ENCODE measurements around the gene MEPE. TPM values are rescaled to one million over a fixed set of nuclear protein-coding genes. Genes with fewer than 3 reads are reported as not detected.

MEPE gene
- total RNA-seq, 1 experiment from 2014 or later: not detected

- no peaks in the 10 kb centered on the region for H3K9me3 ChIP-seq (ENCODE audit: control insufficient read depth in 1 of 2, insufficient read depth in 1 of 2, low read depth in 1 of 2, low read length in 2 of 2)
- H3K9ac ChIP-seq (ENCODE audit: low read length): no peak overlapping the region
- TF ChIP-seq EZH2 (IDR thresholded peaks at IDR 0.05): no peak
- TF ChIP-seq ATF3 (IDR thresholded peaks at IDR 0.05): no peak
- TF ChIP-seq EGR1 (IDR thresholded peaks at IDR 0.05; ENCODE audit: low read depth): no peak
- no peak for TF ChIP-seq SRF (IDR thresholded peaks at IDR 0.05; ENCODE audit: low read depth)
- TF ChIP-seq RAD21 (IDR thresholded peaks at IDR 0.05; ENCODE audit: low read depth): peak; percentile 78
- TF ChIP-seq CEBPB (IDR thresholded peaks at IDR 0.05; ENCODE audit: low read depth): no peak
- no peak for TF ChIP-seq ZFX (IDR thresholded peaks at IDR 0.05)
- TF ChIP-seq SP1 (IDR thresholded peaks at IDR 0.05; ENCODE audit: low read depth): no peak
- no peak for TF ChIP-seq ELF1 (IDR thresholded peaks at IDR 0.05; ENCODE audit: borderline replicate concordance, low read depth)
- no peak for TF ChIP-seq TCF7L2 (IDR thresholded peaks at IDR 0.05; ENCODE audit: borderline replicate concordance, extremely low read depth, insufficient read depth, insufficient read length)
- TF ChIP-seq POLR2AphosphoS5 (IDR thresholded peaks at IDR 0.05; ENCODE audit: low read depth, low read length): no peak
- no peak for TF ChIP-seq MAX (IDR thresholded peaks at IDR 0.05)
- TF ChIP-seq CTCF (IDR thresholded peaks at IDR 0.05 in 2 of 3, conservative IDR thresholded peaks at IDR 0.05 in 1 of 3; ENCODE audit: borderline replicate concordance in 1 of 3, insufficient read depth in 1 of 3, low read depth in 2 of 3, low read length in 2 of 3): peak; percentile 42 to 73 (median 64)
- H2AFZ ChIP-seq (ENCODE audit: low read depth, low read length, poor library complexity, severe bottlenecking): peak overlapping the region; percentile 84
- H3K4me2 ChIP-seq (ENCODE audit: low read length): peak overlapping the region; percentile 6; the same call in 1 of the 2 replicates
- H3K4me1 ChIP-seq (ENCODE audit: control insufficient read depth in 1 of 2, insufficient read depth in 2 of 2, low read length in 2 of 2): peaks cover 0 to 6% of the 10 kb centered on the region in 2 experiments; a peak in 3 of 4 replicates
- H3K27me3 ChIP-seq (ENCODE audit: insufficient read depth, low read length): no peaks in the 10 kb centered on the region
- H3K27ac ChIP-seq (ENCODE audit: low read depth, low read length): no peak overlapping the region
- intact Hi-C loops (cut with micrococcal nuclease): loop anchor here (1.0 to 10.0 kb wide), 4 partner anchors 120 to 662 kb away; no protein-coding TSS in a partner anchor
- no peaks in the 10 kb centered on the region for H3K36me3 ChIP-seq (ENCODE audit: control insufficient read depth in 1 of 2, insufficient read depth in 2 of 2, low read length in 2 of 2)
- ChIA-PET RAD21 (ENCODE audit: low non-redundant PET in 1 of 2, low total read pairs in 2 of 2, uncharacterized antibody in 2 of 2, unreplicated experiment in 2 of 2) (interaction anchor here (0.7 to 2.3 kb wide), 8 partner anchors 105 to 359 kb away, joined by 3 to 15 read pairs (median 4); partner anchors contain the start of gene SPP1 (in 1 of the 2)), POLR2A (no interaction called here), CTCF (interaction anchor here (0.7 to 2.3 kb wide), 19 partner anchors 10 to 702 kb away, joined by 3 to 49 read pairs (median 3); partner anchors contain the start of gene SPP1)
- peak; percentile 53 for ATAC-seq
- no peaks in the 10 kb centered on the region for H3K79me2 ChIP-seq (ENCODE audit: insufficient read depth, low read length)
- no TSS peak for BruUV-seq (replicated peaks)
- no peak overlapping the region for H3K4me3 ChIP-seq (replicated peaks in 1 of 2; ENCODE audit: low read depth in 1 of 2, low read length in 2 of 2)
- no peaks in the 10 kb centered on the region for H4K20me1 ChIP-seq (ENCODE audit: insufficient read depth)
- peak; percentile 45 for DNase-seq (ENCODE audit: low read depth, low spot score)
- H3K9me2 ChIP-seq (ENCODE audit: insufficient read depth): no peaks in the 10 kb centered on the region; the same call in 1 of the 2 replicates
Observed at GRCh38 chr4:87853108-87853507, 20.3 kb downstream of the MEPE start.
